B cell (primary cell): ENCODE measurements around the gene CRMP1.

Experiments used
- EZH2 ChIP-seq: IDR thresholded peaks from 2 replicates; pipeline ENCODE4 v1.6.1; 2012; ENCODE audit warnings: borderline replicate concordance, low read depth, mild to moderate bottlenecking, moderate library complexity, low read length; ENCODE audit not compliant: insufficient read depth, poor library complexity, severe bottlenecking
- TF ChIP-seq, protein P1 (sequence below): fragments of 200-600 bp; IDR thresholded peaks from one replicate; pipeline ENCODE4 v1.8.0; 2022; ENCODE audit warnings: antibody characterized with exemption, mild to moderate bottlenecking

DNA sequence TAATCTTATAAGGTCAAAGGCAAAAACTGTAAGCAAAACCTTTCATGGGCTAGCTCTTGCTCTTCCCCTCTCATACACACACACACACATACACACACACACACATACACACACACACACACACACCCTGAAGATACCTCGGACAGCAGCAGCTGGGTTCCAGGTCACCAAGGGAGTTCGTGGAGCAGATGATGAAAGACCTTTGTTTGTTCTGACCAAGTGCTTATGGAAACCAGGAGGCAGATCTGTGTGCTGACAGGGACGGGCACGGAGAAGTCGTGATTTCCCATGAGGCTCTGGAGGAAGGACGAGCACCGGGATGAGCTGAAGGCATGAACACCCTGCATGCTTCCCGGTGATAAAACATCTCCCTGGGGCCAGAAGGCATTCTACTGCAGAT, 35.4 kb upstream of the CRMP1 start:
- TF ChIP-seq, protein P1, sequence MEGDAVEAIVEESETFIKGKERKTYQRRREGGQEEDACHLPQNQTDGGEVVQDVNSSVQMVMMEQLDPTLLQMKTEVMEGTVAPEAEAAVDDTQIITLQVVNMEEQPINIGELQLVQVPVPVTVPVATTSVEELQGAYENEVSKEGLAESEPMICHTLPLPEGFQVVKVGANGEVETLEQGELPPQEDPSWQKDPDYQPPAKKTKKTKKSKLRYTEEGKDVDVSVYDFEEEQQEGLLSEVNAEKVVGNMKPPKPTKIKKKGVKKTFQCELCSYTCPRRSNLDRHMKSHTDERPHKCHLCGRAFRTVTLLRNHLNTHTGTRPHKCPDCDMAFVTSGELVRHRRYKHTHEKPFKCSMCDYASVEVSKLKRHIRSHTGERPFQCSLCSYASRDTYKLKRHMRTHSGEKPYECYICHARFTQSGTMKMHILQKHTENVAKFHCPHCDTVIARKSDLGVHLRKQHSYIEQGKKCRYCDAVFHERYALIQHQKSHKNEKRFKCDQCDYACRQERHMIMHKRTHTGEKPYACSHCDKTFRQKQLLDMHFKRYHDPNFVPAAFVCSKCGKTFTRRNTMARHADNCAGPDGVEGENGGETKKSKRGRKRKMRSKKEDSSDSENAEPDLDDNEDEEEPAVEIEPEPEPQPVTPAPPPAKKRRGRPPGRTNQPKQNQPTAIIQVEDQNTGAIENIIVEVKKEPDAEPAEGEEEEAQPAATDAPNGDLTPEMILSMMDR, result no peak
- TF ChIP-seq EZH2, result no peak
